GM18511 (cell line): Measurements from ENCODE around the gene LYZ.

ENCODE experiments used
- ATAC-seq: cut with Tn5 transposase; IDR thresholded peaks from one replicate; pipeline ENCODE4 v1.9.1; 2021; ENCODE audit warnings: mild to moderate bottlenecking, moderate library complexity; ENCODE audit not compliant: unreplicated experiment

Gene LYZ

GRCh38 chr12:69383074-69383473, 34.9 kb downstream of the LYZ start:
- no peak for ATAC-seq

GRCh38 chr12:69385038-69385437, 36.9 kb downstream of the LYZ start:
- ATAC-seq, result no peak

- ATAC-seq, result no peak
These were observed 38.7 kb downstream of the LYZ start for GRCh38 chr12:69386921-69387320.

DNA sequence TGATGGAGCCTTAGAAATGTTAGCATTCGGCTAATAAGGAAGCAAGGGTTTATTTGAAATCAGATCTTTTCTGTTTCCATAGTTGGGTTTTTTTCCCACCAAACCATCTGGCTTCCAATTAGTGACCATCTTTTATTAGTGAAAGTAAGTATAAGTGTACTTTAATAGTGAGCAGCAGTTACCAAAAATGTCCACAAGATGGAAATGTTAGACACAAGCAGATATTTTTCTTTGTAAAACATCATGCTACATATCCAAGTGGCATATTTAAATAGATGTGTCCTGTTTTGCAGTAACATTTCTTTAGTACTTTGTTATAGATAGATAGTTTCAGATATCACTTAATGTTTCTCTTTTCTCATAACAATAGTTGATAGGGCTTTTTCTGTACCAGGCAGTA, 40.2 kb downstream of the LYZ start:
- ATAC-seq, result peak; percentile 53

DNA sequence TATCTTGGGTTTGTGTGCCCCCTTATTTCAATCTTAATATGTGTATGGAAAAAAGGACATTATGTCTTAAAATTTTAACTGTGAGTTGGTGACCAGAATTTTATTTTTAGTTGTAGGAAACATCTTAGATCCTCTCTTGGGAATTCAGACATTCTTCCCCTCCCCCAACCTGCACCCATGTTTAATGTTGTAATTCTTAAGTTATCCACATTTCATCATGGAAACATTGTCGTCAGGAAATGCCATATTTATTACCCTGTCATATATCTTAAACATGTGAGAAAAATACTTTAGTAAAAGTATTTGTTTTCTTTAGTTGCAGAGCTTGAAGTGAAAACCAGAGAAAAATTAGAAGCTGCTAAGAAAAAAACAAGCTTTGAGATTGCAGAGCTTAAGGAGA, 41.6 kb downstream of the LYZ start:
- no peak for ATAC-seq

- ATAC-seq, result peak; percentile 86
These were observed 44.2 kb downstream of the LYZ start for GRCh38 chr12:69392179-69392928.

GRCh38 chr12:69396041-69396440, 47.9 kb downstream of the LYZ start:
- ATAC-seq, result no peak

DNA sequence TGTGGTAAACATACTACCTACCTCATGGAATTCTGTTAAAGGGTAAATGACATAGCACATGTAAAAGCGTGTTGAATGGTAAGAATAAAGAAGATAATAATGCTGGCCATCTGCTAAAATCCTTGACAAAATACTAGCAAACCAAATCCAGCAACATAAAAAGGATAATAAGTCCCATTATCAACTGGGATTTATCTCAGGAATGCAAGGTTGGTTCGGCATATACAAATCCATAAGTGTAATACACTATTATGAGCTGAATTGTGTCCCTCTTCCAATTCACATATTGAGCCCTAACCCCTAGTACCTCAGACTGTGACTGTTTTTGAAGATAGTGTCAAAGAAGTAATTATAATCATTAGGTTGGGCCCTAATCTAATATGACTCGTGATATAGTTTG, 48.8 kb downstream of the LYZ start:
- ATAC-seq, result no peak

DNA sequence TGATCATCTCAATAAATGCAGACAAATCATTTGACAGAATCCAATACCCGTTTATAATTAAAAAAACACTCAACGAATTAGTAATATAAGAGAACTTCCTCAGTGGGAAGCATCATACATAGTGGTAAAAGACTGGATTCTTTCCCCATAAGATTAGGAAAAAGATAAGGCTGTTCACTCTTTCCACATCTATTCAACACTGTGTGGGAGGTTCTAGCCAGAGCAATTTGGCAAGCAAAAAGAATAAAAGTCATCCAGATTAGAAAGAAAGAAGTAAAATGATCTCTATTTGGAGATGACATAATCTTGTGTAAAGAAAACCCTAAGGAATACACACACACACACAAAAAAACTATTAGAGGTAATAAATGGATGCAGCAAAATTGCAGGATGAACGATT, 49.8 kb downstream of the LYZ start:
- no peak for ATAC-seq

- no peak for ATAC-seq
These were observed 53.8 kb downstream of the LYZ start for GRCh38 chr12:69401940-69402339.
